IPS-20b (cell line): Measurements from ENCODE around the gene FAM89A.
"Not testable (repeated sequence)": the region's sequence is repeated elsewhere in the genome, so short reads cannot be mapped to it uniquely, and the experiment has no call there.

Experiments used
- H3K27ac ChIP-seq: one replicate; pipeline ENCODE4 v1.5.1; 2013; ENCODE audit warnings: low read length
- H3K27me3 ChIP-seq: 2 replicates; pipeline ENCODE4 v1.6.1; 2013; ENCODE audit warnings: mild to moderate bottlenecking, low read length, inconsistent platforms; ENCODE audit not compliant: insufficient read depth
- H3K36me3 ChIP-seq: 2 replicates; pipeline ENCODE4 v1.6.1; 2013; ENCODE audit warnings: low read depth, mild to moderate bottlenecking, inconsistent platforms, low read length, moderate library complexity; ENCODE audit not compliant: insufficient read depth
- H3K4me1 ChIP-seq: 2 replicates; pipeline ENCODE4 v1.6.1; 2013; ENCODE audit warnings: mild to moderate bottlenecking, control low read depth, inconsistent platforms, low read length, moderate library complexity; ENCODE audit not compliant: insufficient read depth
- H3K4me3 ChIP-seq: 2 replicates; pipeline ENCODE4 v1.5.1; 2013; ENCODE audit warnings: mild to moderate bottlenecking, low read length, inconsistent platforms
- H3K9ac ChIP-seq: 2 replicates; pipeline ENCODE4 v1.6.1; 2013; ENCODE audit warnings: low read depth, mild to moderate bottlenecking, inconsistent platforms, low read length, moderate library complexity
- H3K9me3 ChIP-seq: 2 replicates; pipeline ENCODE4 v1.6.1; 2013; ENCODE audit warnings: mild to moderate bottlenecking, low read depth, low read length, inconsistent platforms; ENCODE audit not compliant: insufficient read depth

The FAM89A gene

DNA sequence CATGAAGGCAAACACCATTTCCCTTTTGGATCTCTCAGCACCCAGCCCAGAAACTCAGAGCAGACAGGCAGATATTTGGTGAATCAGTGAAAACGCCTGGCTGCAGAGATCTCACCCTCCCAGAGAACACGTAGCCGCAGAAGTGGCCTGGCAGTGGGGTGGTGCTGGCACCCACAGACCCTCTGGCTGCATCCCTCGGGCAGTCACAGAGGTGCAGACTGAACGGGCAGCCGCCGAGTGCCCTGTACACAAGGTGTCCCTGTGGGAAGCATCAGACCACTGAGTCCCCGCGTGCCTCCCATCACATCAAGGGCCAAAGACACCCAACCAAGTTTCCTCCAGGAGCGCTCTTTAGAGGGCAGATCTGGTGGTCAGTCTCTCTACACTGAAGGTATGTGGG, 12.1 kb downstream of the FAM89A start:
- Histone ChIP-seq H3K27me3 (peaks cover 22% of the 10 kb centered on the region), H3K9ac (no peak overlapping the region), H3K9me3 (no peaks in the 10 kb centered on the region), H3K4me3 (no peak overlapping the region), H3K36me3 (no peaks in the 10 kb centered on the region), H3K27ac (no peak overlapping the region), H3K4me1 (no peaks in the 10 kb centered on the region)

DNA sequence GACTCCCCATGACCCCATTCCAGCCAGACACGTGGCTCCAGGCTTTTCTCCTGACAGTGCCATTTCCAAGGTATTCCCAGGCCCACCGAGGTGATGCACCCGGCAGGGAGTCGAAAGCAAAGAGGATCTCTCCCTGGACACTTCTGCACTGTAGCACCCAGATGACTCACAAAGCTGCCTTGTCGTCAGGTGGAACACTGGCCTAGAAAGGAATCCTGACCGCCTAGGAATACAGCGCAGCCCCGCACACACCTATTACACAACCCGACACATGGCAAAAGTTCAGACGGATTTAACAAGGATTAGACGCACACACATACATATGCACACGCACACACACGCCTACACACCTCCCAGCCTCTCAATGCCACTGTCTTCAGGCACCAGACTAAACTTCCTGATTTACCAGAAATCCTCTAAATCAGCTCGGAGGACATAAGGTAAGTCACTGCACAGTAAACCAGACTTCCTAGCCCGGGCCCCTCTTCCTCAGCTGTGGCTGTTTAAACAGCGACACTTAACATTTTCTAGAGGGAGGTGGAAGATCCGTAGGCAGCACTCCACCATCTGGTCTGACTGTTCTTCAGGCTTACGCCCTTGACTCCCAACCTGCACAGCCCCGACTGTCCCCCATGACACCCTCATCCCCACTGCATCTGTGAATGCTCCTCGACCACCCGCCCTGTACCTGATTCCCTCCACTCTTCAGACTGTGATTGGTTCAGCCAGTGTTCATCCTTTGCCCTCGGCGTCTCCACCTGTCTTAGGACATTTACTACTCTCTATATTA, 12.7 kb downstream of the FAM89A start:
- no peaks in the 10 kb centered on the region for H3K36me3 ChIP-seq
- no peak overlapping the region for H3K27ac ChIP-seq

DNA sequence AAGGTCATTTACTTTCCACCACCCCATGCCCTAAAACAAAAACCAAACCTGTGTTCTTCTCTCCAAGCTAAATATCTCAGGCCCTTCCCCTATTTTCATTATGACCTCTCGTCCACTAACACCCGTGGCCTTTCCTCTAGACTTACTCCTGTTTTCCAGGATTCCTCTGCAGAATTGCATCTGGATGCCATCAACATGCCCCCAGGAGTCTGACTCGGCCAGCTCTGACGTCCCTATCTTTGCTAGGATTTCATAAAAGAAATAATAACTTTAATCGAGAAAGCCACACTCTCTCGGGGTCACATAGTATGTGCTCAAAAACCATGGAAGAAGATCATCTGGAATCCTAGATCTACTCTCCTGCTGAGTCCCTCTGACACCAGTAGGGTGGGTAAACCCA, 13.5 kb downstream of the FAM89A start:
- no peaks in the 10 kb centered on the region for H3K9me3 ChIP-seq
- H3K27ac ChIP-seq = no peak overlapping the region
- no peaks in the 10 kb centered on the region for H3K4me1 ChIP-seq
- no peaks in the 10 kb centered on the region for H3K36me3 ChIP-seq
- no peak overlapping the region for H3K4me3 ChIP-seq
- H3K9ac ChIP-seq = no peak overlapping the region
- peaks cover 19% of the 10 kb centered on the region for H3K27me3 ChIP-seq

More for the DNA sequence above, 12.7 kb downstream of the FAM89A start:
- peaks cover 19% of the 10 kb centered on the region for H3K27me3 ChIP-seq
- no peaks in the 10 kb centered on the region for H3K9me3 ChIP-seq
- no peaks in the 10 kb centered on the region for H3K4me1 ChIP-seq
- H3K4me3 ChIP-seq = no peak overlapping the region
- H3K9ac ChIP-seq = no peak overlapping the region

DNA sequence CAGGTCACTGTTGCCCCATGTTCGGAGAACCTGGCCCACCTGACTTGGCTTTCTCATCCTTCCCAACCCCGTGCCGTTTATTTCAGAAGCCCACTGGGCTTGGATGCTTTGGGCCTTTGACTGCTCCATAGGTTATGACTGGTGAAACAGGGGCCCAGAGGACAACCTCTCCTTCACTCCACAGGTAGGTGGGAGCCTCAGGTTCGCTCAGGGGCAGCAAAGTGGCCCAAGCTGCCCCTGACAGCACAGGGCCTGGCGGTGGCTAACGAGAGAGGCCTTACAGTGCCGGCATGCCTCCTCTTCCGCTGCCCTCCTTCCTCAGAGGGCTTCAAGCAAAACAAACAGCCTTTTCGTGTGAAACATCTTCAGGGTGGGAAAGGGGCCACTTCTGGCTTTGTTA, 16.9 kb downstream of the FAM89A start:
- no peak overlapping the region for H3K9ac ChIP-seq
- no peak overlapping the region for H3K4me3 ChIP-seq
- peaks cover 32% of the 10 kb centered on the region for H3K27me3 ChIP-seq
- no peaks in the 10 kb centered on the region for H3K9me3 ChIP-seq
- no peak overlapping the region for H3K27ac ChIP-seq
- peaks cover 17% of the 10 kb centered on the region for H3K4me1 ChIP-seq
- H3K36me3 ChIP-seq = no peaks in the 10 kb centered on the region

DNA sequence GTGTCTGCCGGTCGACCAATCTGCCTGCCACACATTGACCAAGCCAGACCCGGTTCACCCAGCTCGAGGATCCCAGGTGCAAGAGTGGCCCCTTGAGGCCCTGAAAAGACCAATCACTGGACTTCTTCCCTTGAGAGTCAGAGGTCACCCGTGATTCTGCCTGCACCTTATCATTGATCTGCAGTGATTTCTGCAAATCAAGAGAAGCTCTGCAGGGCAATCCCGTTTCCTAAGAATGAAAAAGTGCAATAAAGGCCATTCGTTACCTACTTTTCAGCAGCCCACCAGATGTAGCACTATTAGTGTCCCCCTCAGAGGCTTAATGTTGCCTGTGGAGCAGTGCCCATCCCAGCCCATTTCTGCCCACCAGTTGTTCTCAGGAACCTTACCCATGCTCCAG, 17.5 kb downstream of the FAM89A start:
- not testable (repeated sequence) for H3K4me3 ChIP-seq, H3K9me3 ChIP-seq, H3K36me3 ChIP-seq, H3K27ac ChIP-seq, H3K9ac ChIP-seq
- Histone ChIP-seq H3K4me1 (peaks cover 17% of the 10 kb centered on the region), H3K27me3 (peaks cover 26% of the 10 kb centered on the region)

DNA sequence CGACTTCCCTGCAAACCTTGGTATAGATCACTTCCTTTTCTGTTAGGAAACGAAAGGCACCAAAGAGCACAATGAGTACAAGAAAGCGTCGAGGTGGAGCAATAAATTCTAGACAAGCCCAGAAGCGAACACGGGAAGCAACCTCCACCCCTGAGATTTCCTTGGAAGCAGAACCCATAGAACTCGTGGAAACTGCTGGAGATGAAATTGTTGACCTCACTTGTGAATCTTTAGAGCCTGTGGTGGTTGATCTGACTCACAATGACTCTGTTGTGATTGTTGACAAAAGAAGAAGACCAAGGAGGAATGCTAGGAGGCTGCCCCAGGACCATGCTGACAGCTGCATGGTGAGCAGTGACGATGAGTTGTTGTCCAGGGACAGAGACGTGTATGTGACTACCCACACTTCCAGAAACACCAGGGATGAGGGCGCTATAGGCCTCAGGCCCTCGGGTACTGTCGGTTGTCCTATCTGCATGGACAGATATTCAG, 18.5 kb downstream of the FAM89A start:
- H3K9me3 ChIP-seq = no peaks in the 10 kb centered on the region
- no peak overlapping the region; the same call in 1 of the 2 replicates for H3K4me3 ChIP-seq
- no peak overlapping the region for H3K27ac ChIP-seq
- H3K9ac ChIP-seq = no peak overlapping the region
- H3K27me3 ChIP-seq = peaks cover 19% of the 10 kb centered on the region
- H3K4me1 ChIP-seq = peaks cover 17% of the 10 kb centered on the region
- H3K36me3 ChIP-seq = no peaks in the 10 kb centered on the region

DNA sequence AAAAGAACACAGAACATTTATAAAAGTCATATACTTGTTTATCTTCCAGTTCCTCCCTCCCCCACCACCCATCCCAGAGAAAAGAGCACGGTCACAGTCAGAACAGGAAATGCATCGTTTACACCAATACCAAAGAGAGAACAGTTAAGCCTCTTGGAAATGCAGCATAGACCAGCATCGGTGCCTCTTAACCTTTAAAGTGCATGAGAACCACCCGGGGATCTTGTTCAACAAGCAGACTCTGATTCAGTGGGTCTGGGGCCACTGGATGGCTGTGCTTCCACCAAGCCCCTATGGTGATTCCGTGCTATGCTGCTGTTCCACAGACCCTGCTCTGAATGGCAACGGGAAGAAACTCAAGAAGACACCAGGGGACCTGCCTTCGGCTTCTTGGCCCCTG, 19.2 kb downstream of the FAM89A start:
- no peak overlapping the region for H3K27ac ChIP-seq
- H3K4me1 ChIP-seq = peaks cover 17% of the 10 kb centered on the region
- H3K9ac ChIP-seq = no peak overlapping the region
- H3K27me3 ChIP-seq = peaks cover 19% of the 10 kb centered on the region
- H3K9me3 ChIP-seq = no peaks in the 10 kb centered on the region
- peak overlapping the region; percentile 33; the same call in 1 of the 2 replicates for H3K4me3 ChIP-seq
- no peaks in the 10 kb centered on the region for H3K36me3 ChIP-seq

DNA sequence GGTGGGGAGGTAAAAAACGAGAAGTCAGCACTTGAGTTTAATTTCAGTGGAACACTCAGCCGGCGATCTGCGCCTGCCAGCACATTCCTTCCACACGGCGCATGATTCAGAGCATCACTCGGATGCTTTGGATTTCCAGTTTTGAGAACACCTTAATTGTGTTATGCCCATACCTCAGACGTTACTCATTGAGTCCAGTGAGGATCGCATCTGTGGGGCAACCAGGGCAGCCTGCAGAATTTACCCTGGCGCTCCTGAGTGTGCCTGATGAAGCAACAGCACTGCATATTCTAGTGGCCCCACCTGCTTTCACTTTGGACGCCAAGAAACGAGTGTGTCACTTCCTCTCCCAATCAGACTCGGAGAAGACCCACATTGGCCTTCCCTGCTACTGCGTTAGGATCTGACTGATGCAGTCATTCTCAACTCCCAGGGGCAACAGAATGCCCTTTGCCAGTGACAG, 19.9 kb downstream of the FAM89A start:
- no peak overlapping the region for H3K27ac ChIP-seq
- peaks cover 19% of the 10 kb centered on the region for H3K27me3 ChIP-seq
- no peak overlapping the region for H3K9ac ChIP-seq
- H3K36me3 ChIP-seq = no peaks in the 10 kb centered on the region
- H3K4me3 ChIP-seq = peak overlapping the region; percentile 33; the same call in 1 of the 2 replicates
- no peaks in the 10 kb centered on the region for H3K9me3 ChIP-seq
- peaks cover 17% of the 10 kb centered on the region for H3K4me1 ChIP-seq

DNA sequence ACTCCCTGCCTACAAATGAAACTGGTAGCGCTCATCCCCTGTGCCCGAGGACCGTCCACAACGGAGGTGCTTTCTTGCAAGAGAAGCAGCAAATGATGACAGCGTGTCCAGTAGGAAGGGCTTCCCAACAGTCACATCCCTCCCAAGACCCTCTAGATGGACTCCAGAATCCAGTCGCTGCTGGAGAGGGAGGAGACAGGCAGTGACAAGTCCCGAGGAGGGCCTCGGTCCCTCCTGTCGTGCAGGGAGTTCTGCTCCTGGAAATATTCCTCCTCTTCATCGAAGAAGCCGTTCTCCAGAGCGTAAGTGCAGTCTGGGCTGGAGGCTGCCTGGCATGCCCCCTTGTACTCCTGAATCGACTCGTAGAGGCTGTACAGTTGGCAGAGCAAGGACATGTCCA, 20.3 kb downstream of the FAM89A start:
- peaks cover 19% of the 10 kb centered on the region for H3K27me3 ChIP-seq
- H3K9me3 ChIP-seq = no peaks in the 10 kb centered on the region
- peaks cover 17% of the 10 kb centered on the region for H3K4me1 ChIP-seq
- H3K4me3 ChIP-seq = no peak overlapping the region
- H3K9ac ChIP-seq = no peak overlapping the region
- no peak overlapping the region for H3K27ac ChIP-seq
- H3K36me3 ChIP-seq = no peaks in the 10 kb centered on the region

DNA sequence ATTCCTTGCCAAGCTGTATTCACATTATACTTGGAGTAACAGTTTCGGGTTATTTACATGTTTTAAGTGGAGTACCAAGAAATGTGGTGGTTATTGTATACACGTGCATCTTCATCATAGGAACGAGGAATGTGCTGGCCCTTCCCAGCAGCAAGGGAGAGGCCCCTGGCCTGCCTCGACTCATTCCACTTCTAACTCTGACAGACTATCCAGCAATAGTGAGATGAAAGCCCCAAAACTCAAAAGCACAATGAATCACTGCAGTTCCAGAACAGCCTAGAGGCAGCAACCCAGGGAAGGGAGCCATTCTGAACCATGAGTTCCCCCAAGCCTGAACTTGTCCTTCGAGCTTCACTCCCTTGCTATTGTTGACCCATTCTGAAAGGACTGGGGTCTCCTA, 23.1 kb downstream of the FAM89A start:
- Histone ChIP-seq H3K9ac (no peak overlapping the region), H3K4me3 (no peak overlapping the region)

DNA sequence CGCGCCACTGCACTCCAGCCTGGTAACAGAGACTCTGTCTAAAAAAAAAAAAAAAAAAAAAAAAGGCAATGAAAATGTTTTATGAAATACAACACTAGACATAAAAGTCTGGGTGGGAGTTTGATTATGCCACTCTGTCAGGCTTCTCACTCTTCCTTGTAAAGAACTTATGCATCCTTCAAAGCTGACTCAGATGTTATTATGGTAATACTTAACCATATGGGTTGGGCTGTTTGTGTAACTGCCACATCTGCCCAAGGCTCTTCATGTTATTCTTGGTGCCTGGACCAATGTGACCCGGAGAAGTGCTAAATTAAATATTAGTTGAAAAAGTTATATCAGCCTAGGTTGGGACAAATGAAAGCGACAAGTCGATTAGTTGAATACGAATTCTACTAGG, 23.8 kb downstream of the FAM89A start:
- H3K36me3 ChIP-seq = no peaks in the 10 kb centered on the region
- H3K4me3 ChIP-seq = no peak overlapping the region
- H3K9ac ChIP-seq = no peak overlapping the region
- peaks cover 43% of the 10 kb centered on the region for H3K27me3 ChIP-seq
- no peaks in the 10 kb centered on the region for H3K9me3 ChIP-seq
- H3K4me1 ChIP-seq = peaks cover 14% of the 10 kb centered on the region
- no peak overlapping the region for H3K27ac ChIP-seq

More for the DNA sequence above, 23.1 kb downstream of the FAM89A start:
- H3K4me1 ChIP-seq = peaks cover 17% of the 10 kb centered on the region
- peaks cover 36% of the 10 kb centered on the region for H3K27me3 ChIP-seq
- no peak overlapping the region for H3K27ac ChIP-seq
- H3K36me3 ChIP-seq = no peaks in the 10 kb centered on the region
- H3K9me3 ChIP-seq = no peaks in the 10 kb centered on the region

DNA sequence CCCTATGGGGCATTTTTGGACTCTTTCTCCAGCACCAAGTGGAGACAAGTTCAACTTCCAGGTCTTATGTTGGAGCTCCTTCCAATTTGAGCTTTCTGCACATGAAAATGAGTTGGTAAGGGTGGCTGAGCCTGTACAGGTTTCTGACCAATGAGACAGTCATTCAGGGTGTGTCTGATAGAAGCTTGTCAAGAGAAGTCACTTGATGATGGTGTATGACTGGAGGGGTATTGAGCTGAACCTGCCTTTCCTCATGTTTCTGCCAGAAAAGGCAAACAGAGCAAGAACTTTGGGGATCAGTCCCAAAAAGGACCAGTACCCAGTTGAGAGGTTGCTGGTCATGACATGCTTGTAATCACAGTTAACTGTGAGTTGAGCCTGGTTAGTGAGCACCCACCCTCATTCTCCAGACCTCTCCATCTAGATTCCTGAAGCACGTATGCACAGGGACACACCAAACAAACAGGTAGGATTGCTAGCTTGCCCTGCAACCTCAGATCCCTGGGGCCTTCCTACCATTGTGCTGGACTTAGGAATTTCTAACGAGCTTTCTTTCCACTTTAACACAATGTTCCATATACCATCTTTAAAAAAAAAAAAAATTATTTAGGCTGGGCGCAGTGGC, 26.6 kb downstream of the FAM89A start:
- Histone ChIP-seq H3K36me3 (no peaks in the 10 kb centered on the region), H3K4me3 (no peak overlapping the region), H3K4me1 (no peaks in the 10 kb centered on the region)

More for the DNA sequence above, 26.6 kb downstream of the FAM89A start:
- H3K9me3 ChIP-seq = no peaks in the 10 kb centered on the region
- no peak overlapping the region for H3K27ac ChIP-seq
- peaks cover 29% of the 10 kb centered on the region for H3K27me3 ChIP-seq
- no peak overlapping the region for H3K9ac ChIP-seq
